SK-N-SH (cell line): ENCODE data around the gene ADAMTS14.

Experiments used
- ELF1 ChIP-seq: IDR thresholded peaks from 2 replicates; pipeline ENCODE4 v1.4.0; 2012
- EP300 ChIP-seq, 2 experiments: IDR thresholded peaks; 2 replicates each; pipeline versions ENCODE4 v1.4.0 to v1.6.1; 2012; ENCODE audit warnings: borderline replicate concordance in 1 of 2, low read depth in 1 of 2, low read length in 1 of 2
- MXI1 ChIP-seq: IDR thresholded peaks from 2 replicates; pipeline ENCODE4 v1.6.1; 2012; ENCODE audit warnings: mild to moderate bottlenecking, low read depth, low read length, improper control_type of control experiment
- NRF1 ChIP-seq: IDR thresholded peaks from 2 replicates; pipeline ENCODE4 v1.6.1; 2012; ENCODE audit warnings: low read depth, mild to moderate bottlenecking, low read length
- POLR2AphosphoS5 ChIP-seq: IDR thresholded peaks from 2 replicates; pipeline ENCODE4 v1.6.1; 2012; ENCODE audit warnings: low read depth, low read length
- RCOR1 ChIP-seq: fragments of 150-350 bp; IDR thresholded peaks from 2 replicates; pipeline ENCODE4 v1.6.1; 2017; ENCODE audit warnings: antibody characterized with exemption, low read length
- TAF1 ChIP-seq: IDR thresholded peaks from 2 replicates; pipeline ENCODE4 v1.6.1; 2012; ENCODE audit warnings: low read depth, mild to moderate bottlenecking, low read length, moderate library complexity, borderline replicate concordance
- YY1 ChIP-seq: IDR thresholded peaks from 2 replicates; pipeline ENCODE4 v1.4.0; 2012; ENCODE audit warnings: low read depth, mild to moderate bottlenecking
- TF ChIP-seq, protein P1 (sequence below): fragments of 200-600 bp; sonication (generic); IDR thresholded peaks from 2 replicates; pipeline ENCODE4 v1.6.1; 2017; ENCODE audit warnings: antibody characterized with exemption, mild to moderate bottlenecking, moderate library complexity
- TF ChIP-seq, protein P2 (sequence below): IDR thresholded peaks from 2 replicates; pipeline ENCODE4 v1.4.0; 2012; ENCODE audit warnings: low read depth, borderline replicate concordance
- TF ChIP-seq, protein P3 (sequence below): fragments of 150-350 bp; IDR thresholded peaks from 2 replicates; pipeline ENCODE4 v1.6.1; 2017; ENCODE audit warnings: antibody characterized with exemption, low read length, low read depth, borderline replicate concordance

DNA sequence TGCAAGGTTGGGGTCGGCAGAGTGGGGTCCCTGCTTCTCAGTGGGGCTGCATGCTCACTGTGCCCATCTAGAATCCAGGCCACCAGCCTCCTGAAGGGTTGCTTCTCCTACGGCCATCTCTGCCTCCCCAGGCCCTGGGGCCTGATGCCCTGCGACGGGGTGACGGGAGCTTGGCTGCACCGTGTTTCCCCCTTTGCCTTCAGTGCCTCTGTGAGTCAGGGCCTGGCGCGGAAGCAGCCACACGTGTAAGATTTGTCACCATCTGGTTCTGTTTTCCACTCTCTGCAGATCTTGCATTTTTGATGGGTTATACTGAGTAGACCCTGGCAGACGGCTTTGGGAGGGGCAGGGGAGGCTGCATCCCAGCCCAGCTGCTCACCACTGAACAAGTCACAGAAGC, 7.2 kb downstream of the ADAMTS14 start:
- TF ChIP-seq, protein P1, sequence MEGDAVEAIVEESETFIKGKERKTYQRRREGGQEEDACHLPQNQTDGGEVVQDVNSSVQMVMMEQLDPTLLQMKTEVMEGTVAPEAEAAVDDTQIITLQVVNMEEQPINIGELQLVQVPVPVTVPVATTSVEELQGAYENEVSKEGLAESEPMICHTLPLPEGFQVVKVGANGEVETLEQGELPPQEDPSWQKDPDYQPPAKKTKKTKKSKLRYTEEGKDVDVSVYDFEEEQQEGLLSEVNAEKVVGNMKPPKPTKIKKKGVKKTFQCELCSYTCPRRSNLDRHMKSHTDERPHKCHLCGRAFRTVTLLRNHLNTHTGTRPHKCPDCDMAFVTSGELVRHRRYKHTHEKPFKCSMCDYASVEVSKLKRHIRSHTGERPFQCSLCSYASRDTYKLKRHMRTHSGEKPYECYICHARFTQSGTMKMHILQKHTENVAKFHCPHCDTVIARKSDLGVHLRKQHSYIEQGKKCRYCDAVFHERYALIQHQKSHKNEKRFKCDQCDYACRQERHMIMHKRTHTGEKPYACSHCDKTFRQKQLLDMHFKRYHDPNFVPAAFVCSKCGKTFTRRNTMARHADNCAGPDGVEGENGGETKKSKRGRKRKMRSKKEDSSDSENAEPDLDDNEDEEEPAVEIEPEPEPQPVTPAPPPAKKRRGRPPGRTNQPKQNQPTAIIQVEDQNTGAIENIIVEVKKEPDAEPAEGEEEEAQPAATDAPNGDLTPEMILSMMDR: no peak
- TF ChIP-seq POLR2AphosphoS5: no peak
- TF ChIP-seq ELF1: no peak
- TF ChIP-seq, protein P2, sequence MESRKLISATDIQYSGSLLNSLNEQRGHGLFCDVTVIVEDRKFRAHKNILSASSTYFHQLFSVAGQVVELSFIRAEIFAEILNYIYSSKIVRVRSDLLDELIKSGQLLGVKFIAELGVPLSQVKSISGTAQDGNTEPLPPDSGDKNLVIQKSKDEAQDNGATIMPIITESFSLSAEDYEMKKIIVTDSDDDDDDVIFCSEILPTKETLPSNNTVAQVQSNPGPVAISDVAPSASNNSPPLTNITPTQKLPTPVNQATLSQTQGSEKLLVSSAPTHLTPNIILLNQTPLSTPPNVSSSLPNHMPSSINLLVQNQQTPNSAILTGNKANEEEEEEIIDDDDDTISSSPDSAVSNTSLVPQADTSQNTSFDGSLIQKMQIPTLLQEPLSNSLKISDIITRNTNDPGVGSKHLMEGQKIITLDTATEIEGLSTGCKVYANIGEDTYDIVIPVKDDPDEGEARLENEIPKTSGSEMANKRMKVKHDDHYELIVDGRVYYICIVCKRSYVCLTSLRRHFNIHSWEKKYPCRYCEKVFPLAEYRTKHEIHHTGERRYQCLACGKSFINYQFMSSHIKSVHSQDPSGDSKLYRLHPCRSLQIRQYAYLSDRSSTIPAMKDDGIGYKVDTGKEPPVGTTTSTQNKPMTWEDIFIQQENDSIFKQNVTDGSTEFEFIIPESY: no peak
- TF ChIP-seq YY1: no peak
- TF ChIP-seq EP300 (IDR thresholded peaks at IDR 0.05; ENCODE audit: borderline replicate concordance in 1 of 2, low read depth in 1 of 2, low read length in 1 of 2): peak; percentile 10 to 39; a peak in 1 of 4 replicates
- peak; percentile 8; the same call in 1 of the 2 replicates for TF ChIP-seq RCOR1
- no peak for TF ChIP-seq TAF1
- TF ChIP-seq, protein P3, sequence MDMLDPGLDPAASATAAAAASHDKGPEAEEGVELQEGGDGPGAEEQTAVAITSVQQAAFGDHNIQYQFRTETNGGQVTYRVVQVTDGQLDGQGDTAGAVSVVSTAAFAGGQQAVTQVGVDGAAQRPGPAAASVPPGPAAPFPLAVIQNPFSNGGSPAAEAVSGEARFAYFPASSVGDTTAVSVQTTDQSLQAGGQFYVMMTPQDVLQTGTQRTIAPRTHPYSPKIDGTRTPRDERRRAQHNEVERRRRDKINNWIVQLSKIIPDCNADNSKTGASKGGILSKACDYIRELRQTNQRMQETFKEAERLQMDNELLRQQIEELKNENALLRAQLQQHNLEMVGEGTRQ: no peak
- peak; percentile 90; the same call in 1 of the 2 replicates for TF ChIP-seq MXI1
- TF ChIP-seq NRF1: no peak
